HepG2 (cell line): Measurements from ENCODE around the gene MEP1B. TPM values are rescaled to one million over a fixed set of nuclear protein-coding genes. Genes with fewer than 3 reads are reported as not detected.

ENCODE experiments used
- CAMTA2 ChIP-seq: sonication (generic); formaldehyde crosslinking; IDR thresholded peaks from 2 replicates; pipeline ENCODE4 v1.4.0; 2020; ENCODE audit warnings: mild to moderate bottlenecking, missing genetic modification reagents, borderline replicate concordance
- FIP1L1 ChIP-seq: fragments of 200-400 bp; formaldehyde crosslinking; IDR thresholded peaks from 2 replicates; pipeline ENCODE4 v1.6.1; 2018; ENCODE audit warnings: low read depth, mild to moderate bottlenecking, low read length, moderate library complexity, borderline replicate concordance; ENCODE audit not compliant: insufficient read depth
- GATAD2A ChIP-seq: IDR thresholded peaks from 2 replicates; pipeline ENCODE4 v1.6.1; 2016
- IRF2 ChIP-seq: IDR thresholded peaks from 2 replicates; pipeline ENCODE4 v1.6.1; 2018; ENCODE audit warnings: missing genetic modification reagents, missing compliant biosample characterization
- IRF9 ChIP-seq: sonication (generic); formaldehyde crosslinking; IDR thresholded peaks from 2 replicates; pipeline ENCODE4 v1.8.0; 2022; ENCODE audit warnings: missing genetic modification reagents, mild to moderate bottlenecking, borderline replicate concordance
- KDM1A ChIP-seq: IDR thresholded peaks from 2 replicates; pipeline ENCODE4 v1.6.1; 2016; ENCODE audit warnings: missing compliant biosample characterization
- MTA1 ChIP-seq: sonication (generic); formaldehyde crosslinking; IDR thresholded peaks from 2 replicates; pipeline ENCODE4 v1.4.0; 2020; ENCODE audit warnings: missing genetic modification reagents, mild to moderate bottlenecking, borderline replicate concordance
- MXD3 ChIP-seq: IDR thresholded peaks from 2 replicates; pipeline ENCODE4 v1.6.1; 2016; ENCODE audit warnings: mild to moderate bottlenecking, missing biosample characterization, missing genetic modification reagents
- NFIB ChIP-seq: sonication (generic); formaldehyde crosslinking; IDR thresholded peaks from 2 replicates; pipeline ENCODE4 v1.9.0; 2021; ENCODE audit warnings: missing genetic modification reagents, mild to moderate bottlenecking, borderline replicate concordance
- NFKB2 ChIP-seq: sonication (generic); formaldehyde crosslinking; IDR thresholded peaks from 2 replicates; pipeline ENCODE4 v1.4.0; 2020; ENCODE audit warnings: missing genetic modification reagents, borderline replicate concordance
- NFRKB ChIP-seq: fragments of 450-650 bp; IDR thresholded peaks from 2 replicates; pipeline ENCODE4 v1.6.1; 2017
- PCBP2 ChIP-seq: fragments of 200-400 bp; formaldehyde crosslinking; optimal IDR thresholded peaks from 2 replicates; pipeline ENCODE3; 2018; ENCODE audit warnings: low read length, low read depth; ENCODE audit not compliant: poor library complexity, severe bottlenecking
- RAD21 ChIP-seq: fragments of 450-650 bp; formaldehyde crosslinking; IDR thresholded peaks from 2 replicates; pipeline ENCODE4 v1.5.0; 2020; ENCODE audit warnings: mild to moderate bottlenecking
- RNF2 ChIP-seq: fragments of 450-650 bp; conservative IDR thresholded peaks from 2 replicates; pipeline ENCODE4 v1.6.1; 2016; ENCODE audit warnings: low read depth
- SMAD9 ChIP-seq: sonication (generic); formaldehyde crosslinking; IDR thresholded peaks from 2 replicates; pipeline ENCODE4 v1.5.1; 2020; ENCODE audit warnings: mild to moderate bottlenecking, missing genetic modification reagents
- SNRNP70 ChIP-seq: fragments of 200-400 bp; formaldehyde crosslinking; IDR thresholded peaks from 2 replicates; pipeline ENCODE4 v1.6.1; 2017; ENCODE audit warnings: mild to moderate bottlenecking, low read depth, low read length, moderate library complexity
- SRF ChIP-seq: IDR thresholded peaks from 2 replicates; pipeline ENCODE4 v1.6.1; 2011; ENCODE audit warnings: mild to moderate bottlenecking, low read depth, low read length, moderate library complexity
- TBX3 ChIP-seq: fragments of 450-650 bp; IDR thresholded peaks from 2 replicates; pipeline ENCODE4 v1.6.1; 2017; ENCODE audit warnings: antibody characterized with exemption, mild to moderate bottlenecking, inconsistent platforms, borderline replicate concordance
- TEAD3 ChIP-seq: optimal IDR thresholded peaks from 2 replicates; pipeline ENCODE3; 2016; ENCODE audit warnings: borderline replicate concordance
- THRA ChIP-seq: sonication (generic); formaldehyde crosslinking; IDR thresholded peaks from 2 replicates; pipeline ENCODE4 v1.4.0; 2020; ENCODE audit warnings: missing genetic modification reagents, borderline replicate concordance
- ZBTB33 ChIP-seq: sonication (generic); formaldehyde crosslinking; IDR thresholded peaks from 2 replicates; pipeline ENCODE4 v1.4.0; 2020; ENCODE audit warnings: missing genetic modification reagents
- ZNF18 ChIP-seq: sonication (generic); formaldehyde crosslinking; IDR thresholded peaks from 2 replicates; pipeline ENCODE4 v1.8.0; 2022; ENCODE audit warnings: mild to moderate bottlenecking, missing genetic modification reagents; ENCODE audit not compliant: insufficient replicate concordance
- ZNF225 ChIP-seq: sonication (generic); formaldehyde crosslinking; IDR thresholded peaks from 2 replicates; pipeline ENCODE4 v1.4.0; 2020; ENCODE audit warnings: mild to moderate bottlenecking, missing genetic modification reagents
- ZNF501 ChIP-seq: sonication (generic); formaldehyde crosslinking; IDR thresholded peaks from 2 replicates; pipeline ENCODE4 v1.5.1; 2020; ENCODE audit warnings: mild to moderate bottlenecking, moderate library complexity, missing genetic modification reagents
- polyA plus RNA-seq, 8 experiments: library from polyadenylated mRNA; depleted of rRNA in 3 of 8; stranded (reverse) in 7 of 8; unstranded in 1 of 8; fragments of >200 nt; fragmentation: Illumina TruSeq in 4 of 8; extraction: Trizol in 4 of 8; gene quantifications; 2 replicates each; pipeline versions ENCODE4 v1.2.1 to v1.2.3, GENCODE V29; 2011 to 2016; ENCODE audit warnings: low read depth in 4 of 8, missing spikeins in 1 of 8, mixed read lengths in 1 of 8; ENCODE audit not compliant: insufficient read depth in 1 of 8
- total RNA-seq, 5 experiments: library from RNA; depleted of rRNA; stranded (reverse); fragments of >200 nt; fragmentation: Illumina TruSeq; extraction: Trizol; gene quantifications; 2 replicates each; pipeline ENCODE4 v1.2.3, GENCODE V29; 2016; ENCODE audit warnings: low read depth in 1 of 5

The MEP1B gene
- total and polyA plus RNA-seq, 2 of the 13 experiments (the other 11 are each of a cell fraction or from before 2014, with no cell fraction given): not detected

- TF ChIP-seq ZNF501 (CRISPR knock-in tag): 0 out of 2 replicates have a peak, but pooled peaks have one; percentile 36
- no peak for TF ChIP-seq TBX3
- TF ChIP-seq IRF9: no peak
- no peak for TF ChIP-seq MXD3 (CRISPR knock-in tag)
- no peak for TF ChIP-seq ZNF18
- TF ChIP-seq NFIB (CRISPR knock-in tag): no peak
- TF ChIP-seq FIP1L1: no peak
- no peak for TF ChIP-seq MTA1
- no peak for TF ChIP-seq KDM1A (CRISPR knock-in tag)
- peak; percentile 44; the same call in 1 of the 2 replicates for TF ChIP-seq GATAD2A (CRISPR knock-in tag)
- TF ChIP-seq RNF2: no peak
- no peak for TF ChIP-seq NFKB2 (CRISPR knock-in tag)
- TF ChIP-seq TEAD3 (CRISPR knock-in tag): peak; percentile 69
- no peak for TF ChIP-seq ZNF225 (CRISPR knock-in tag)
- no peak for TF ChIP-seq ZBTB33
- no peak for TF ChIP-seq SRF
- no peak for TF ChIP-seq THRA (CRISPR knock-in tag)
- TF ChIP-seq SMAD9: no peak
- no peak for TF ChIP-seq PCBP2
- no peak for TF ChIP-seq NFRKB
- no peak for TF ChIP-seq IRF2 (CRISPR knock-in tag)
- TF ChIP-seq RAD21 (CRISPR knock-in tag): peak; percentile 82
- TF ChIP-seq CAMTA2 (CRISPR knock-in tag): no peak
- no peak for TF ChIP-seq SNRNP70
Measured at GRCh38 chr18:32158108-32158624, 31.7 kb upstream of the MEP1B start (continued).
